ENCODE data around the gene ITGB6. TPM values are rescaled to one million over a fixed set of nuclear protein-coding genes. Genes with fewer than 3 reads are reported as not detected.

Gene ITGB6
- total and polyA plus RNA-seq, 8 donors = 2.3 to 49.6 (median 8.3) TPM

GRCh38 chr2:160105366-160105765 is 94.7 kb downstream of the ITGB6 start:
- WGBS, 5 donors = 83 to 97% (median 86%) methylated on average over 1 of the region's 1 CpG
- no peak for DNase-seq
- TF ChIP-seq POLR2A (IDR thresholded peaks at IDR 0.05) (no peak), CTCF (IDR thresholded peaks at IDR 0.05) (no peak), POLR2AphosphoS5 (IDR thresholded peaks at IDR 0.05) (no peak), EP300 (IDR thresholded peaks at IDR 0.05) (no peak)
- Histone ChIP-seq H3K36me3 (peaks cover 0 to 5% (median 2%) of the 10 kb centered on the region in 4 donors), H3K9me3 (no peaks in the 10 kb centered on the region), H3K4me3 (no peak overlapping the region), H3K27me3 (no peaks in the 10 kb centered on the region), H3K27ac (no peak overlapping the region), H3K4me1 (no peaks in the 10 kb centered on the region)
- intact Hi-C loops (cut with DNase I; ENCODE audit: low total_unique reads) = loop anchor here (10.0 kb wide), 1 partner anchor 869 kb away; no protein-coding TSS in a partner anchor

- TF ChIP-seq EP300 (IDR thresholded peaks at IDR 0.05) (no peak), CTCF (IDR thresholded peaks at IDR 0.05) (no peak), POLR2AphosphoS5 (IDR thresholded peaks at IDR 0.05) (no peak), POLR2A (IDR thresholded peaks at IDR 0.05) (no peak)
- WGBS, 5 donors = 41 to 68% (median 61%) methylated on average over 2 of the region's 2 CpGs
- Histone ChIP-seq H3K4me3 (no peak overlapping the region), H3K36me3 (peaks cover 0 to 5% (median 2%) of the 10 kb centered on the region in 4 donors), H3K9me3 (no peaks in the 10 kb centered on the region), H3K27me3 (no peaks in the 10 kb centered on the region), H3K4me1 (no peaks in the 10 kb centered on the region), H3K27ac (no peak overlapping the region)
- intact Hi-C loops (cut with DNase I; ENCODE audit: low total_unique reads) = loop anchor here (10.0 kb wide), 1 partner anchor 871 kb away; no protein-coding TSS in a partner anchor
- no peak for DNase-seq
Observed at GRCh38 chr2:160104115-160104514, 96.0 kb downstream of the ITGB6 start.

GRCh38 chr2:160097326-160097725 is 102.7 kb downstream of the ITGB6 start:
- DNase-seq = no peak
- intact Hi-C loops (cut with DNase I; ENCODE audit: low total_unique reads) = no loop called here
- Histone ChIP-seq H3K4me1 (no peaks in the 10 kb centered on the region), H3K4me3 (no peak overlapping the region), H3K9me3 (peaks cover 0 to 20% (median 15%) of the 10 kb centered on the region in 4 donors), H3K27me3 (no peaks in the 10 kb centered on the region), H3K27ac (no peak overlapping the region), H3K36me3 (no peaks in the 10 kb centered on the region)
- TF ChIP-seq EP300 (IDR thresholded peaks at IDR 0.05) (no peak), CTCF (IDR thresholded peaks at IDR 0.05) (no peak), POLR2A (IDR thresholded peaks at IDR 0.05) (no peak), POLR2AphosphoS5 (IDR thresholded peaks at IDR 0.05) (no peak)
- 84 to 100% (median 97%) methylated on average over 1 of the region's 1 CpG for WGBS, 5 donors

- no peak for DNase-seq
- Histone ChIP-seq H3K9me3 (peaks cover 0 to 25% (median 20%) of the 10 kb centered on the region in 4 donors), H3K4me3 (no peak overlapping the region), H3K27ac (no peak overlapping the region), H3K27me3 (no peaks in the 10 kb centered on the region), H3K36me3 (no peaks in the 10 kb centered on the region), H3K4me1 (no peaks in the 10 kb centered on the region)
- intact Hi-C loops (cut with DNase I; ENCODE audit: low total_unique reads) = no loop called here
- WGBS, 5 donors = 75 to 84% (median 80%) methylated on average over 4 of the region's 4 CpGs
- TF ChIP-seq CTCF (IDR thresholded peaks at IDR 0.05) = no peak
- no peak for TF ChIP-seq POLR2A (IDR thresholded peaks at IDR 0.05)
- TF ChIP-seq EP300 (IDR thresholded peaks at IDR 0.05) = no peak
- TF ChIP-seq POLR2AphosphoS5 (IDR thresholded peaks at IDR 0.05) = no peak
Observed at GRCh38 chr2:160096409-160096808, 103.7 kb downstream of the ITGB6 start.

Measured in stomach (tissue), 9 donors.